Left forelimb (tissue), 1 donor: Measurements from ENCODE around the gene KIF5A.

Experiments
- DNase-seq: peaks from one replicate; pipeline ENCODE4 v3.0.0-alpha.2; 2018; ENCODE audit warnings: low spot score

The KIF5A gene

DNA sequence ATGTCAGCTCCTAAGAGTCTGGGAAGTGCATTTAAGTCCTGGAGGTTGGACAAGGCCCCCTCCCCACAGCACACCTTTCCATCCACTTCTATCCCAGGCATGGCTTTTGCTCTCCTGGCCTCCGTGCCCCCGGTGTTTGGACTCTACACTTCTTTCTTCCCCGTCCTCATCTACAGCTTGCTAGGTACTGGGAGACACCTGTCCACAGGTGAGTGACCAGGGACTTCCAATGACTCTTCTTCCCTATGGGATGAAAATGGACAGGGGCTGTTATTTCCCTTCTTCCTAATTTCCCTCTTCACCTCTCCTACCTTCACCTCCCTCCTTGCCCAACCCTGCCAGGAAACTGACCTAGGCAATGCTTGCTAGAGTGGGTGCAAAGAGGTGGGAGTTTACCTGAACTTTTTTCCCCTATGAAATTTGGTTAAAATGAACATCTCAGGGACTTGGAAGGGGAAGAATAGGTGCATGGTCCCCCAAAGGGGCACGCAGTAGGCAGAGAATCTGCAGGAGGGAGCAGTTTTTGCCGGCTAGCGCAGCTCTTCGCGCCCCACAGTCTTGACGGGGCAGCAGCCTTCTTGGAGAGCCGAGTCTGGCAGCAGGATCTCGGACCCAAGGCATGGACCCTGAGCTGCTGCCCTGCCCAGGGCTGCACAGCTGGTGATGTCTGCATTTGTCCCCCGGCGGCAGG is 70.5 kb downstream of the KIF5A start:
- no peak for DNase-seq

- no peak for DNase-seq
Observed at GRCh38 chr12:57620936-57621496, 71.2 kb downstream of the KIF5A start.

- peak; percentile 80 for DNase-seq
Observed at GRCh38 chr12:57621497-57622292, 71.9 kb downstream of the KIF5A start.

- no peak for DNase-seq
Observed at GRCh38 chr12:57622293-57623245, 72.7 kb downstream of the KIF5A start.

GRCh38 chr12:57623385-57623784 is 73.5 kb downstream of the KIF5A start:
- no peak for DNase-seq

GRCh38 chr12:57623811-57624390 is 74.1 kb downstream of the KIF5A start:
- no peak for DNase-seq

DNA sequence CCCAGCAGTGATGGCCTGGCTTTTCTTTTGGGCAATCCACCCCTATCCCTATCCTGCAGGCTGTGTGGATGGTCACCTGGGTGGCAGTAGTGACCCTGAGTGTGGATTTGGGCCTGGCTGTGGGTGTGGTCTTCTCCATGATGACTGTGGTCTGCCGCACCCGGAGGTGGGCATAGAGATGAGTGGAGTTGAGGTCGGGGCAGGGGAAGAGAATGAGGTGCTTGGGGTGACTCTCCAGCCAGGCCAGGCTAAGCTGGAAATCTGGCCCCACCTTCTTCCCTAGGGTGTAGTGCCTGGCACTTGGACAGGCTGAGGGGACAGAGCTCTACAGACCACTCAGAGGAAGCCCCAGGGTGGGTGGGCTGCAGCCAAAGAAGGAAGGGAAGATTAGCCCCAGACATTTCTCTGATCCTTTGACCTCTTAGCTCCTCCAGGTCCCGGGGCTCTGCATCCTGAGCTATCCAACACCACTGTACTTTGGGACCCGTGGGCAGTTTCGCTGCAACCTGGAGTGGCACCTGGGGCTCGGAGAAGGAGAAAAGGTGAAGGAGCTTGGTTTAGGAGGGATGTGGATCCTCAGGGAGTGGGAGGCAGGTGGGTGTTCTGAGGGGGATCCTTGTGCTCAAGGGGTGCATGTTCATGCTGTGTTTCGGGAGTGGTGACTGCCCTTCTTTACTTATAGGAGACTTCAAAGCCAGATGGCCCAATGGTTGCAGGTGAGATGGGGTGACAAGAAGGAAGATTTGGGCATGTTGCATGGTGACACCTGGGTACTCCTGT is 74.8 kb downstream of the KIF5A start:
- no peak for DNase-seq

DNA sequence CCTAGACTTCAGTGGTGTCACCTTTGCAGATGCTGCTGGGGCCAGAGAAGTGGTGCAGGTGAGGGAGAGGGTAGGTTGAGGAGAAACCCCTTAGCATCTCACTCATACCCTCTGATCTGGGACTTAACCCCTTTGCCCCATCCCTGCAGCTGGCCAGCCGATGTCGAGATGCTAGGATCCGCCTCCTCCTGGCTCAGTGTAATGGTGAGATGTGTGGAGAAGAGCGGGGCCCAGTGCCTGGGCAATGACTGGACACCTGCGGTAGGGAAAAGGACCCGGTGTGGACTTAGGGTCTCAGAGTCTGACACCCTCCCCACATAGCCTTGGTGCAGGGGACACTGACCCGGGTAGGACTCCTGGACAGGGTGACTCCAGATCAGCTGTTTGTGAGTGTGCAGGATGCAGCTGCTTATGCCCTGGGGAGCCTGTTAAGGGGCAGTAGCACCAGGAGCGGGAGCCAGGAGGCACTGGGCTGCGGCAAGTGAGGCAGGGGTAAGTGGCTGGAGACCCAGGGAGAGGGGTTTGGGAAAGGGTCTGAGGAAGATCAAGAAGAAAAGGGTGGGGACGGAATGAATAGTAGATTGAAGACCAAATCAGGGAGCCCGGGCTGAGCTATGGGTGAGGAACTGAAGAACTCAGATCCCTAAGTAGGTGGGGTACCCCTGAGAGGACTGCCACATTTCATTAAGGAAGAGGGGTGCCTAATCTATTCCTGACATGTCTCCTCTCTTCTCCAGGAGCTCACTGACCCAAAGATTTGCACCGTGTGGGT is 75.6 kb downstream of the KIF5A start:
- no peak for DNase-seq

DNA sequence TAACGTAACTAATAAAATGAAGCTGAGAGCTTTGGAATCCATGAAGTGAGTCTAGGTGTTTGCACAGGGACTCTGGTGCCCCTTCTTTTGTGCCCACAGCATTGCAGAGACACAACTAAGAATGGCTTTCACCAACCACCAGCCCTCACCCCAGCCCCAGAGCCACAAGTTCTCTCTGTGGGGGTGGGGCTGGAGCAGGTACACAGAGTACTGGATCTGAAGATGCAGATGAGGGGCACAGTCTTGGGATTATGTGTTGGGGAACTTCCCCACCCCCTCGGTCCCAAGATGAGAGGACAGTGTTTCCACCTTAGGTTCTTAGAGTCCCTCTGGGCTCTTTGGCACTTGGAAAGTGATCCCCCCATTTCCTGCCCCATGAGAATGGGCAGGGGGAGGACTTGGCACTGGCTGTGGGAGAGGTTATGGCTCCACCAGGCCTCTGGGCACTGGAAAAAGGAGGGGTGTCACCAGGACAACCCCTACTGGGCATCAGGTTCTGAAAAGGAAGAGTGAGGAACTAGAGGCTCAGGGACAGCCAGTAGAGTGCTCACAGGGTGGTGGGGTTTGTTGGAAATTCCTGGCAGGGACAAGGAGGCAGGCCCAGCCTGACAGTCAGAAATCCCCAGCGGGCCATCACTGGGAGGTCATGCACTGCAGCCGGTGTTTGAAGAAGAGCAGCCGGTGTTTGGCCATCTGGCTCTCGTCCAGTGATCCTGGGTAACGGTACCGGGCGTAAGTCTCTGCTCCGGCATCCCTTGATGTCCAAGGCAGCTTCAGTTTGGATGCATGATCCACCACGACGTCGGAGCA is 76.5 kb downstream of the KIF5A start:
- no peak for DNase-seq

- no peak for DNase-seq
Observed at GRCh38 chr12:57626921-57627445, 77.1 kb downstream of the KIF5A start.

DNA sequence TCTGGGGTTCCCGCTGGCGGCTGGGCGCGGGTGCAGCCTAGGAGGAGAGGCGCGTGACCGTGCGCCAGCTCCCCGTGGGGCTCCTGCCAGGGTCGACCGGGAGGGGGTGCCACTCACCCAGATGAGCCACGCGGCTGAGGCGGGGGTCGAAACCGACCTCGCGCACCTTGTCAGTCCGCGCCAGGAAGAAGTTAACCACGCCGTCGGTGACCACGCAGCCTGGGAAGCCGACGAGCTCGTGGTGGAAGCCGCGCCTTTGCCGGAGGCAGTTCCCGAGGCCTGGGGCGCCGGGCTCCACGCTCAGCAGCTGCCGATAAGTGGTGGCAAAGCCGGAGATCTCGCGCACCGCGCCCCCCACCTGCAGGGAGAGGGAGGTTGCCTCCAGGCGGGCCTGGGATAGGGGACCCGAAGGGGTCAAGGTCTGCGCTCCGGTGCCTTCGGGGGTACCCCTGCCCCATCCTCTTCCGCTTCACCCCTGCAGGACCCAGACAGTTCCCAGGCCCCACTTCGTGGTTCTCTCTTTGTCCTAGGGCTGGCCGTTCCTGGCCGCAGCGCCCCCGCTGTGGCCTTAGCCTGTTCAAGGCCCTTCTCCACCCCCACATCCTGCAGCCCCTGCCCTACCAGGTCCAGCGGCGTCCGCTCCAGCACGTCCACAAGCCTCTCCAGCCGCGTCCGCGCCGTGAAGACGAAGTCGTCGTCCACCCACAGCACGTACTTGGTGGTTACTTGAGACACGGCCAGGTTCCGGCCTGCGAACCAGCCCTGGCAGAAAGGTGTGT is 77.8 kb downstream of the KIF5A start:
- DNase-seq = no peak

DNA sequence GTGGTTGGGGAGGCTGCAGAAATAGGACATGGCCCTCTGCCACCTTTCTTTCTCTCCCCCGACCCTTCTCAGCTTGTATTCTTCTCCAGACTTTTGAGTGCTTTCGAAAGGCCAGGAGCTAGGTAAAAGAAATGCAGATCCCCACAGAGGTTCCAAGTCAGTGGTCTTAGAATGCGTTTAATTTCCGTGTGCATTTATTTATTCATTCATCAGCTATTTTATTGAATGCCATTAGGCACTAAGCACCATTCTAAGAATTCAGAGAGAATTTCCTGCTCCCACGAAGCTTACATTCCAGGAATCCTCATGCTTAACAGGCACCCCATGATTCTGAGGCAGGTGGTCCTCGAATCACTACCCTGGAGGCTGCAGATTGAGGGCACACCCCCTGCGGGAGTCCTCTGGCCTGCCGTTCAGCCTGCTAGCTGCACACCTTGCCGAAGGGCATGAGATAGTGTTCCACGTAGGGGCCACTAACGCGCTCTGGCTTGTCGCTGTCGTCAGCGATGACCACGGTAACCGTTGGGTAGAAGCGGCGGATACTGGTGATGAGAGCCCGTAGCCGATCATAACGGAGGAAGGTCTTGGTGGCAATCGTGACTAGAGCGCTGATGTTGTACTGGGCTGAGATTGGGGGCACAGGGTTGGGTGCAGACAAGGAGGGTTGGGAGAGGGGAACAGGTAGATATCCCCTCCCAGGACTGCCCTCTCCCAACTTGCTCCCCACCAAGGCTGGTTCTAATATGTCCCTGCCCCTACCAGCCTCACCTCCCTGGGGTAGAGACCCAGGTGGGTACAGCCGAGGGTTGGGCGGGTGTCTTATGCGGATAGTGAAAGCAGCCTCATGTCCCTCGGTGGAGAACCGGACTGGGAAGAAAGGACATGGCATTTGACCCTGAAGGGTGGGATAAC is 78.7 kb downstream of the KIF5A start:
- no peak for DNase-seq

DNA sequence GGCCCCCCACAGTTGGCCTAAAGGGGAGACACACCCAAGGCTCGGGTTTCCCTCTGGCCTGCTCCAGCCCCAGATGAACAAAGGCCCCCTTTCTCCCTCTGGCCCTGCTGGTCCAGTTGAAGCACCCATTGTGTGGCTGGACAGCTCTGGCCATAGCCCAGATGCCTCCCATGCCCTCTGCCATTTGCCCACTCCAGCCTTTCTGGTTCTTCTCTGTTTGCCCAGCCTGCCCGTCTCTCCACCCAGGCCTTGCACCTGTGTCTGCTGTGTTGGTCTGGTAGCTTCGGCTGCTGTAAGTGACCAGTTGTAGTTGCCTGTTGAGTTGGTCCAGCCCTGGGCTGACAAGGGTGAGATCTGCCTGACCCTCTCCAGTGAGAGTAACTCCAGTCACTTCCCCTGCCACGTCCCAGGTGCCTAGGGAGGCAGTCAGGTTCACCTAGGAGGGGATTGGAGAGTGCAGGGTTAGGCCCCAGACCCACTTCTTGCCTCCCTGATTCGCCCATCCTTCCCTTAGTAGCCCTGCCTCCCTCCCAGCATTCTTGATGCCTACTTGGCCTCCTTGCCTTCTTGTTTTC is 80.1 kb downstream of the KIF5A start:
- DNase-seq = no peak

- no peak for DNase-seq
Observed at GRCh38 chr12:57630891-57631433, 81.1 kb downstream of the KIF5A start.

DNA sequence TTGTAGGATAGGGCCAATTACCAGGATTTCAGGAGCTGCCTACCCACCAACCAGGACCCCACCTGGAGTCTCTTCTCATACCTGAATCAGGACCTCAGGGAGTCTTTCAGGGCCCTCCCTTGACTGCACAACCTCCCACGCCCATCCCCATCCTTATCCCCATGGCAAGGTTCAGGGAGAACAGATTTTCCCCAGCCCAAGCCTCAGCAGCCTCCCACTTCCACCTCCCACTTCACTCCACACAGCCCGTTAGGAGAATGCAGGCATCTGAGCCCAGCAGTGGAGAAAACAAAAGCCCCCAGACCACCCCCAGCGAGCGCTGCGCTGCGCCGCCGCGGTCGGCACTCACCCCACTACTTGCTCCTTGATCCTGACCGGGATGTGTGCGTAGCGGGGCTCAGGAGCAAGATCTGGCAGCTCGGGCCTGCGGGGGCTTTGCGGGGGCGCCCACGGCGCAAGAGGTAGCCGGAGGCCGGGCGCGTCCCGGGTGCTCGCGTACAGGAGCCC is 81.8 kb downstream of the KIF5A start:
- no peak for DNase-seq
